Neuronal stem cell (in vitro differentiated cells): ENCODE data around the gene SCRN3.
"Not testable (repeated sequence)": the region's sequence is repeated elsewhere in the genome, so short reads cannot be mapped to it uniquely, and the experiment has no call there.

Experiments
- DNase-seq: peaks from one replicate; pipeline ENCODE4 v3.0.0-alpha.2; 2013; ENCODE audit warnings: low spot score
- H2AFZ ChIP-seq: one replicate; pipeline ENCODE4 v1.6.1; 2013; ENCODE audit warnings: mild to moderate bottlenecking, low read length, inconsistent platforms
- H2AK5ac ChIP-seq: 2 replicates; pipeline ENCODE4 v1.6.1; 2013; ENCODE audit warnings: low read depth, mild to moderate bottlenecking, inconsistent platforms, low read length, moderate library complexity, mixed read lengths
- H2BK120ac ChIP-seq: 2 replicates; pipeline ENCODE4 v1.6.1; 2013; ENCODE audit warnings: low read depth, mild to moderate bottlenecking, inconsistent platforms, low read length, moderate library complexity, mixed read lengths
- H2BK12ac ChIP-seq: one replicate; pipeline ENCODE4 v1.6.1; 2013; ENCODE audit warnings: low read length, inconsistent platforms
- H2BK15ac ChIP-seq: 2 replicates; pipeline ENCODE4 v1.6.1; 2013; ENCODE audit warnings: mild to moderate bottlenecking, low read length, inconsistent platforms, mixed read lengths
- H2BK5ac ChIP-seq: one replicate; pipeline ENCODE4 v1.6.1; 2013; ENCODE audit warnings: inconsistent platforms, mild to moderate bottlenecking, low read length, moderate library complexity
- H3K14ac ChIP-seq: one replicate; pipeline ENCODE4 v1.6.1; 2013; ENCODE audit warnings: low read length, inconsistent platforms
- H3K18ac ChIP-seq: 2 replicates; pipeline ENCODE4 v1.6.1; 2013; ENCODE audit warnings: low read length, inconsistent platforms
- H3K23ac ChIP-seq: 2 replicates; pipeline ENCODE4 v1.6.1; 2013; ENCODE audit warnings: low read depth, mild to moderate bottlenecking, mixed read lengths, low read length, inconsistent platforms; ENCODE audit not compliant: poor library complexity
- H3K27ac ChIP-seq: replicated peaks from 3 replicates; pipeline ENCODE4 v1.5.1; 2013; ENCODE audit warnings: low read length, inconsistent platforms
- H3K27me3 ChIP-seq, 3 experiments: 2 replicates each; pipeline ENCODE4 v1.6.1; 2013; ENCODE audit warnings: low read length in 3 of 3, mild to moderate bottlenecking in 2 of 3, inconsistent platforms in 1 of 3, low read depth in 1 of 3, mixed read lengths in 1 of 3, moderate library complexity in 1 of 3; ENCODE audit not compliant: control insufficient read depth in 3 of 3, insufficient read depth in 3 of 3
- H3K36me3 ChIP-seq, 2 donors: replicated peaks in 1 of 2; 2 replicates each; pipeline ENCODE4 v1.6.1; 2013; ENCODE audit warnings: low read length in 2 of 2; ENCODE audit not compliant: control insufficient read depth in 2 of 2, insufficient read depth in 2 of 2
- H3K4ac ChIP-seq: 2 replicates; pipeline ENCODE4 v1.6.1; 2013; ENCODE audit warnings: inconsistent platforms, mild to moderate bottlenecking, low read length, moderate library complexity
- H3K4me1 ChIP-seq, 2 donors: 1 replicate in 1 of 2; 2 replicates in 1 of 2; pipeline ENCODE4 v1.6.1; 2013; ENCODE audit warnings: low read length in 2 of 2, low read depth in 1 of 2; ENCODE audit not compliant: control insufficient read depth in 2 of 2, insufficient read depth in 1 of 2
- H3K4me2 ChIP-seq: one replicate; pipeline ENCODE4 v1.6.1; 2013; ENCODE audit warnings: mild to moderate bottlenecking, low read length, inconsistent platforms; ENCODE audit not compliant: insufficient read depth, poor library complexity, severe bottlenecking
- H3K4me3 ChIP-seq, 2 donors: 2 replicates each; pipeline ENCODE4 v1.5.1; 2013; ENCODE audit warnings: low read length in 2 of 2, mild to moderate bottlenecking in 2 of 2, inconsistent platforms in 1 of 2, moderate library complexity in 1 of 2
- H3K79me1 ChIP-seq: one replicate; pipeline ENCODE4 v1.6.1; 2013; ENCODE audit warnings: low read depth, mild to moderate bottlenecking, inconsistent platforms, low read length, moderate library complexity
- H3K9ac ChIP-seq: one replicate; pipeline ENCODE4 v1.6.1; 2013; ENCODE audit warnings: mild to moderate bottlenecking, low read depth, low read length, inconsistent platforms; ENCODE audit not compliant: poor library complexity
- H3K9me3 ChIP-seq, 2 donors: replicated peaks in 1 of 2; 2 replicates each; pipeline versions ENCODE3 to v1.6.1; 2013; ENCODE audit warnings: low read length in 2 of 2, mild to moderate bottlenecking in 2 of 2, inconsistent platforms in 1 of 2, low read depth in 1 of 2, mixed read lengths in 1 of 2, moderate library complexity in 1 of 2; ENCODE audit not compliant: control insufficient read depth in 2 of 2, insufficient read depth in 1 of 2
- H4K8ac ChIP-seq: one replicate; pipeline ENCODE4 v1.6.1; 2013; ENCODE audit warnings: low read depth, mild to moderate bottlenecking, inconsistent platforms, low read length, moderate library complexity
- H4K91ac ChIP-seq: one replicate; pipeline ENCODE4 v1.6.1; 2013; ENCODE audit warnings: low read length, low read depth, mild to moderate bottlenecking, inconsistent platforms; ENCODE audit not compliant: poor library complexity
- WGBS, 2 donors: extraction: QIAGEN DNeasy Blood & Tissue Kit; methylation state at CpG; one replicate each; pipeline ENCODE4 v1.1.7; 2013; ENCODE audit warnings: missing lambda C conversion rate in 2 of 2, mixed read lengths in 1 of 2; ENCODE audit not compliant: insufficient read length in 2 of 2, insufficient replicate concordance in 1 of 2; ENCODE audit errors: extremely low coverage in 2 of 2; 5-methylcytosine and 5-hydroxymethylcytosine counted together

The SCRN3 gene

DNA sequence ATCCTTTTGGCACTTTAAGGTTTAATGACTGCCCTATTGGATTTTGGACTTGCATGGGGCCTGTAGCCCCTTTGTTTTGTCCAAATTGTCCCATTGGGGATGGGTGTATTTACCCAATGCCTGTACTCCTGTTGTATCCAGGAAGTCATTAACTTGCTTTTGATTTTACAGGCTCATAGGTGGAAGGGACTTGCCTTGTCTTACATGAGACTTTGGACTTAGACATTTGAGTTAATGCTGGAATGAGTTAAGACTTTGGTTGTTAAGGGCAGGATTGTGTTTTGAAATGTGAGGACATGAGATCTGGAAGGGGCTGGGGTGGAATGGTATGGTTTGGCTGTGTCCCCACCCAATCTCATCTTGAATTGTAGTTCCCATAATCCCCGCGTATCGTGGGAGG, 5.2 kb upstream of the SCRN3 start:
- not testable (repeated sequence) for H2BK15ac ChIP-seq, H3K4me2 ChIP-seq, H3K27ac ChIP-seq, H3K4ac ChIP-seq, H3K4me1 ChIP-seq, H3K14ac ChIP-seq, H3K4me3 ChIP-seq, H2BK120ac ChIP-seq, H3K18ac ChIP-seq, H2AK5ac ChIP-seq, H3K23ac ChIP-seq, H2AFZ ChIP-seq, H2BK12ac ChIP-seq, H3K27me3 ChIP-seq, H3K9ac ChIP-seq, H4K8ac ChIP-seq, H4K91ac ChIP-seq, H2BK5ac ChIP-seq, H3K79me1 ChIP-seq, DNase-seq, H3K9me3 ChIP-seq
- no CpG with 5 or more reads among the region's 3 CpGs for WGBS, 2 donors
- peaks cover 5 to 47% of the 10 kb centered on the region in 2 donors for H3K36me3 ChIP-seq

DNA sequence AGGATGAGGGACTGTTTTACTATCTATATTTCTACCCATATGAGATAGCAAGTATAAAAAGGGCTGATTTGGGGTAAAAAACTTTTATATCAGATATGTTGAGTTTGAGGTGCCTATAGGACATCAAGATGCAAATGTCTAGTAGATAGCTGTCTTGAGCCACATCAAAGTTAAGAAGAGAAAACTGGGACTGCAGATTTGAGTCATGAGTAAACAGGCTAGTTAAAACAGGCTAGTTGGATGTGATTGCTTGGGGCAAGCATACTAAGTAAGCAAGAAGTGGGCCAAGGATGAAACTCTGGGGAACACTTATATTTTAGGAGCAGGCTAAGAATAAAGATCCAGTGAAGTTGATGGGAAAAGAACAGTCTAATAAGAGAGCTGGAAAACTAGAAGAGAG, 2.8 kb upstream of the SCRN3 start:
- H3K4me2 ChIP-seq = no peak overlapping the region
- no peak overlapping the region for H3K4me3 ChIP-seq
- H3K27me3 ChIP-seq = no peaks in the 10 kb centered on the region
- H2AK5ac ChIP-seq = no peak overlapping the region
- H4K8ac ChIP-seq = no peak overlapping the region
- H3K9ac ChIP-seq = no peak overlapping the region
- no peak overlapping the region for H2BK5ac ChIP-seq
- no peaks in the 10 kb centered on the region for H3K79me1 ChIP-seq
- peaks cover 0 to 23% of the 10 kb centered on the region in 2 donors for H3K36me3 ChIP-seq
- H4K91ac ChIP-seq = no peak overlapping the region
- H3K14ac ChIP-seq = no peak overlapping the region
- no peak overlapping the region for H2BK12ac ChIP-seq
- H2BK120ac ChIP-seq = no peak overlapping the region
- H3K23ac ChIP-seq = no peak overlapping the region
- no peak overlapping the region for H3K27ac ChIP-seq
- no peak overlapping the region for H2AFZ ChIP-seq
- no peak overlapping the region for H2BK15ac ChIP-seq
- no peak for DNase-seq
- no peaks in the 10 kb centered on the region for H3K9me3 ChIP-seq
- peaks cover 1 to 4% of the 10 kb centered on the region in 2 donors for H3K4me1 ChIP-seq
- no peak overlapping the region for H3K4ac ChIP-seq
- no peak overlapping the region for H3K18ac ChIP-seq

DNA sequence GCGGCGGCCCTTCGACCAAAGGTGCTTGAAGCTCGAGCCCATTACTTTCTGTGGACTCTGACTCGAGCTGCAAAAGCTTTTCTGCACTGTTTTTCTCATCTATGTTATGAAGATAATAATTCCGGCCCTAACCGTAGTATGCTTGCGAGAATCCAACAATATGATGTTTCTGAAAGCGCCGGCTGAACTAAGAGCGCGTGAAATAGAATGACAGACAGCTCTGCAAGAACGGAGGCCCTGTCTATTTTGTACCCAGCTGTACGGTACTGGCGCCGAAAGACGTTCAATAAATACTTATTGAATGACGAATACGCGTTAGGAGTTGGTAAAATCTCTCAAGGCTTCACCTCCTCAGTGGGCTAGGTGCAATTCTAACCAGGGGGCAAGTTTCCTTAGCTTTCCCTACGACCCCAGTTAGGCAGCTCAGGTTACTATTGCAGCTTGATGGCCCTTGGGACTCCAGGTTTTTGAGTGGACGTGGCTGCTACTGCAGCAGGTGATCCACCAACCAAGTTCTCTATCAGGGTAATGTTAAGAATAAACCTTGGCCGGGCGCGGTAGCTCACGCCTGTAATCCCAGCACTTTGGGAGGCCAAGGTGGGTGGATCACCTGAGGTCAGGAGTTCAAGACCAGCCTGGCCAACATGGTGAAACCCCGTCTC, 570 bp downstream of the SCRN3 start:
- no peak overlapping the region for H3K18ac ChIP-seq
- H3K23ac ChIP-seq = peak overlapping the region; percentile 13
- no peak overlapping the region for H4K8ac ChIP-seq
- peak; percentile 11 for DNase-seq
- peak overlapping the region; percentile 97 for H2AFZ ChIP-seq
- peak overlapping the region; percentile 72 for H3K4me2 ChIP-seq
- H3K36me3 ChIP-seq = peaks cover 0 to 26% of the 10 kb centered on the region in 2 donors
- peak overlapping the region; percentile 84 for H3K4me3 ChIP-seq
- H3K9ac ChIP-seq = no peak overlapping the region
- no peak overlapping the region for H3K4ac ChIP-seq
- H3K4me1 ChIP-seq = peaks cover 1 to 4% of the 10 kb centered on the region in 2 donors
- no peak overlapping the region for H3K27ac ChIP-seq
- WGBS, 2 donors = no CpG with 5 or more reads among the region's 27 CpGs
- no peak overlapping the region for H2BK5ac ChIP-seq
- no peaks in the 10 kb centered on the region for H3K79me1 ChIP-seq
- no peak overlapping the region for H4K91ac ChIP-seq
- no peak overlapping the region for H2AK5ac ChIP-seq
- no peak overlapping the region for H2BK12ac ChIP-seq
- H3K14ac ChIP-seq = no peak overlapping the region
- H2BK15ac ChIP-seq = no peak overlapping the region
- H3K27me3 ChIP-seq = no peaks in the 10 kb centered on the region
- no peak overlapping the region for H2BK120ac ChIP-seq
- no peaks in the 10 kb centered on the region for H3K9me3 ChIP-seq

DNA sequence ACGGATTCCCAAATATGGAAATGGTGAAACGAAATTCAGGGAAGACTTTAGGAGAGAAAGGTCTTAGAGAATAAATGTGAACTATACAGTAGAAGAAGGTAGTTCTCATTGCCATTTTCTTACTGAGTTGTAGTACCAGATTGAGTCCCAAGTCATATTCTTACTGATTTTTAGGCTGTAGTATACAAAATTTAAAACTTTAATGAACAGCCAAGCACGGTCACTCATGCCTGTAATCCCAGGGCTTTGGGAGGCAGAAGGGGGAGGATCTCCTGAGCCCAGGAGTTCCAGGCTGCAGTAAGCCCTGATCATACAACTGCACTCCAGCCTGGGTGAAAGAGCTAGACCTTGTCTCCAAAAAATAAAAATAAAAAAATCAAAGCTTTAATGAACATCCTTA, 2.2 kb downstream of the SCRN3 start:
- H3K36me3 ChIP-seq = peaks cover 0 to 34% of the 10 kb centered on the region in 2 donors
- H2BK5ac ChIP-seq = no peak overlapping the region
- H2AFZ ChIP-seq = no peak overlapping the region
- no peaks in the 10 kb centered on the region for H3K79me1 ChIP-seq
- no peaks in the 10 kb centered on the region for H3K9me3 ChIP-seq
- H4K8ac ChIP-seq = no peak overlapping the region
- no peak overlapping the region for H3K23ac ChIP-seq
- H2BK120ac ChIP-seq = no peak overlapping the region
- no peak for DNase-seq
- H3K14ac ChIP-seq = no peak overlapping the region
- no peak overlapping the region for H3K4me3 ChIP-seq
- no peak overlapping the region for H4K91ac ChIP-seq
- H2BK15ac ChIP-seq = no peak overlapping the region
- H3K9ac ChIP-seq = no peak overlapping the region
- no peak overlapping the region for H3K18ac ChIP-seq
- no peaks in the 10 kb centered on the region for H3K27me3 ChIP-seq
- H3K27ac ChIP-seq = no peak overlapping the region
- no CpG with 5 or more reads among the region's 3 CpGs for WGBS, 2 donors
- H2BK12ac ChIP-seq = no peak overlapping the region
- no peak overlapping the region for H2AK5ac ChIP-seq
- no peak overlapping the region for H3K4me2 ChIP-seq
- peaks cover 1 to 4% of the 10 kb centered on the region in 2 donors for H3K4me1 ChIP-seq
- no peak overlapping the region for H3K4ac ChIP-seq
